Keratinocyte (primary cell): ENCODE measurements around the gene OR2L3.

ENCODE experiments used
- EZH2 ChIP-seq: IDR thresholded peaks from one replicate; pipeline ENCODE4 v1.6.1; 2012; ENCODE audit warnings: inconsistent platforms, mild to moderate bottlenecking, low read length, moderate library complexity
- TF ChIP-seq, protein P1 (sequence below), 3 experiments: IDR thresholded peaks in 1 of 3; conservative IDR thresholded peaks in 1 of 3; optimal IDR thresholded peaks in 1 of 3; 2 replicates in 2 of 3; 3 replicates in 1 of 3; pipeline versions ENCODE3 to v1.5.1; 2011; ENCODE audit warnings: low read length in 3 of 3, mild to moderate bottlenecking in 3 of 3, moderate library complexity in 2 of 3, control low read depth in 1 of 3, inconsistent platforms in 1 of 3; ENCODE audit not compliant: insufficient read depth in 2 of 3; ENCODE audit errors: extremely low read depth in 1 of 3

DNA sequence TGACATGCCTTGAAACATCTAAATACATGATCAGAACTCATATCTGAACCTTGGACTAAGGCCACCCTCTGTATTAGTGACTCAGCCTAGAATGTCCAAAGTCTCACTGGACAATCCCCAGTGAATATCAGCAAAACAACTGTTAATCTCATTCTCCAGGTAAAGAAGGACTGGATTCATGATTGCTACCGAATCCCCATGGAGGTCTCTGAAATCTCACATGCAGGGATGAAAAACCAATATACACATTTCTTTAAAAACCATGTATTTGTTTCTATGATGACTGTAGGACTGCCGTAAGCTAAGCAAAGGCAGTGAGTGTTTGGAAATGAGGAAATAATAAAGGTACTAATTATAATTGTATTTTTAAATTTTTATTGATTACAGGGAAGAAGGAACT is at the start of gene OR2L3:
- TF ChIP-seq, protein P1, sequence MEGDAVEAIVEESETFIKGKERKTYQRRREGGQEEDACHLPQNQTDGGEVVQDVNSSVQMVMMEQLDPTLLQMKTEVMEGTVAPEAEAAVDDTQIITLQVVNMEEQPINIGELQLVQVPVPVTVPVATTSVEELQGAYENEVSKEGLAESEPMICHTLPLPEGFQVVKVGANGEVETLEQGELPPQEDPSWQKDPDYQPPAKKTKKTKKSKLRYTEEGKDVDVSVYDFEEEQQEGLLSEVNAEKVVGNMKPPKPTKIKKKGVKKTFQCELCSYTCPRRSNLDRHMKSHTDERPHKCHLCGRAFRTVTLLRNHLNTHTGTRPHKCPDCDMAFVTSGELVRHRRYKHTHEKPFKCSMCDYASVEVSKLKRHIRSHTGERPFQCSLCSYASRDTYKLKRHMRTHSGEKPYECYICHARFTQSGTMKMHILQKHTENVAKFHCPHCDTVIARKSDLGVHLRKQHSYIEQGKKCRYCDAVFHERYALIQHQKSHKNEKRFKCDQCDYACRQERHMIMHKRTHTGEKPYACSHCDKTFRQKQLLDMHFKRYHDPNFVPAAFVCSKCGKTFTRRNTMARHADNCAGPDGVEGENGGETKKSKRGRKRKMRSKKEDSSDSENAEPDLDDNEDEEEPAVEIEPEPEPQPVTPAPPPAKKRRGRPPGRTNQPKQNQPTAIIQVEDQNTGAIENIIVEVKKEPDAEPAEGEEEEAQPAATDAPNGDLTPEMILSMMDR (optimal IDR thresholded peaks at IDR 0.05 in 1 of 3, IDR thresholded peaks at IDR 0.05 in 1 of 3, conservative IDR thresholded peaks at IDR 0.05 in 1 of 3; ENCODE audit: extremely low read depth in 1 of 3, insufficient read depth in 2 of 3, low read length in 3 of 3): no peak
- no peak for TF ChIP-seq EZH2
